DMS153 treated with DMSO at 0.1 percent for 48 hours (cell line): ENCODE measurements around the gene CHRNB1.
A peak's percentile ranks its signal among the peaks of the same experiment; 100 is the strongest.
"Not testable (repeated sequence)": the region's sequence is repeated elsewhere in the genome, so short reads cannot be mapped to it uniquely, and the experiment has no call there.

ENCODE experiments used
- DNase-seq: peaks from one replicate; lab custom pipeline; 2025; ENCODE audit not compliant: unreplicated experiment; lab: John Stamatoyannopoulos, UW

Gene CHRNB1

DNA sequence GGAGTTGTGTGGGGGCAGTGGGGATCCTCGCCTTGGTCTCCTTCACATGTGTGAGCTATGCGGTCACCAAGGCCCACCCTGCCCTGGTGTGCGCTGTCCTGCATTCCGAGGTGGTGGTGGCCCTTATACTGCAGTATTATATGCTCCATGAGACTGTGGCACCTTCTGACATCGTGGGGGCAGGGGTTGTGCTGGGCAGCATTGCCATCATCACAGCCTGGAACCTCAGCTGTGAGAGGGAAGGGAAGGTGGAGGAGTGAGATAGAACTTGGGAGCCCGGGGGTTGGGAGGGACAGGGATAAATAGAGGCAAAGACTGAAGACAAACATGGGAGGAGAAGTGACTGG, 37.9 kb downstream of the CHRNB1 start:
- DNase-seq = not testable (repeated sequence)

DNA sequence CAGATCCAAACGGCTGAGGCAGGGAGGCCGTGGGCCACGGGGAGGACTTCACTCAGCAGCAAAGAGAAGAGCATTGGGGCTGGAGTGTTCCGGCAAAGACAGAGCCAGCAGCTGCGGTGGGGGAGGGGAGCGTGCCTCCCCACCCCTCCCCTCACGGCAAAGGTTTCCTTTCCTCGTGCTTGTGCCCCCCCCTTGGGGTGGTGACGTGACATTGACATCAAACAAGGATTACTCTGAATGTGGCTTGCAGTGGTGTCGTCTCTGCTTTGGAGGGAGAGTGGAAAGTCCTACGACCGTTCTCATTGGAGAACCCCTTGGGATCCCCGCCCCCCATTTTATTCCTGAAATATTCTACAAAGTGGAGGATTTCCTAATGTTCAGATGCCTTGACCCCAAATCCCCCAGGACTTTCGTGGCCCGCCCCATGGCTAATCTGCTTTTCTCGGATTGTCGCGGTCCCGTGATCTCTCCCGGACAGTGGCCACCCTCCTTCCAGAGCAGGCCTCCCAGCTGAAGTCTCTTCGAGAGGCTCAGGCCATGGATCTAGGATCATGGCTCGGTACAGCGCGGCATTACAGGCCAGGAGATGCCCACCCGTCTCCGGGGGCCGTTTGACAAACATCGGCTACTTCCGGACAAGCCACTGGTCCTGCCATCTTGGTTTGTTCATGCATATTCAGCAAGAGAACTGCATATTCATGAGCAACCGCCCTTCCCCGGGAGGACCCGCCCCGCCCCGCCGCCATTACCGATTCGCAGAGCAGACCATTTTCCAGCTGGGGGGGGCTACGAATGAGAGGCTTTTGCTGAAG, 38.6 kb downstream of the CHRNB1 start:
- peak; percentile 45 for DNase-seq

DNA sequence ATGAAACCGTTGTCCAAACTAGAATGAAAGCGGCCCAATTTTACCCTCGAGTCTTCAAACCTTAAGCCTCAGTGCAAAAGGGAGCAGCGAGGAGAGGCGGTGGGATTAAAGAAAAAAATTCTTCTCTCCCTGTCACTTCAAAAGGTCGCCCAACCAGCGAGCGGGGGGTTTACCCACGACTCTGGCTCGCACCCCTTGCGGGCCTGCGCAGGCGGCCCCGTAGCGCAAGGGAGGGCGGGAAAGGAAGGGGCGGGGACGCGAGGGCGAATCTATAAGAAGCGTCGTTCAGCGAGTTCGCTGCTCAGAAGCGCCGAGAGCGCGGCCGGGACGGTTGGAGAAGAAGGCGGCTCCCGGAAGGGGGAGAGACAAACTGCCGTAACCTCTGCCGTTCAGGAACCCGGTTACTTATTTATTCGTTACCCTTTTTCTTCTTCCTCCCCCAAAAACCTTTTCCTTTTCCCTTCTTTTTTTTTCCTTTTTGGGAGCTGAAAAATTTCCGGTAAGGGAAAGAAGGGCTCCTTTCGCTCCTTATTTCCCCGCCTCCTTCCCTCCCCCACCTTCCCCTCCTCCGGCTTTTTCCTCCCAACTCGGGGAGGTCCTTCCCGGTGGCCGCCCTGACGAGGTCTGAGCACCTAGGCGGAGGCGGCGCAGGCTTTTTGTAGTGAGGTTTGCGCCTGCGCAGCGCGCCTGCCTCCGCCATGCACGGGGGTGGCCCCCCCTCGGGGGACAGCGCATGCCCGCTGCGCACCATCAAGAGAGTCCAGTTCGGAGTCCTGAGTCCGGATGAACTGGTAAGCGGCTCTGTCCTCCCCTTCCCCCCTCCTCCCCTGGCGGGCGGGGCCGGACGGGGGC, 39.4 kb downstream of the CHRNB1 start, which contains the start of gene POLR2A:
POLR2A (plus strand) TSS at position 300 of the 852 bp plus-strand sequence.
- DNase-seq = peak; percentile 48

DNA sequence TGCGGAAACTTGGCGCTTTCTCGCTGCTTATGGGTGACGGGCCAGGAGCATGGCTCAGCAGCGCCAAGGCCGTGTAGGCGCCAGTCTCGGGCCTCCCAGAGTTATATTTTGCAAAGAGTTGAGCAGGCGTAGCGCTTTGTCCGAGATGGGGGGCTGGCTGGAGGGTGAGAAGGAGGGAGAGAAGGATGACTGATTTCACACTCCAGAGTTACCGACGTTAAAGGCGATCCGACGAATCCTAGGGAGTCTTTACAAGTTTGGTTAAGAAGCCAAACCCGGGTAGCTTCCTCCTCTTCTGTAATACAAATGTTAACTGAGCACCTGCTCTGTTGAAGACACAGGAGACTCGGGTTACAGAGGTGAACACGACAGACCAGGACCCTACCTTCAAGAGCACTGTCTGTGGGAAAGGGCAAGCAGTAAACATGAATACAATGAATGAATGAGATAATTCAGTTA, 40.1 kb downstream of the CHRNB1 start:
- no peak for DNase-seq

DNA sequence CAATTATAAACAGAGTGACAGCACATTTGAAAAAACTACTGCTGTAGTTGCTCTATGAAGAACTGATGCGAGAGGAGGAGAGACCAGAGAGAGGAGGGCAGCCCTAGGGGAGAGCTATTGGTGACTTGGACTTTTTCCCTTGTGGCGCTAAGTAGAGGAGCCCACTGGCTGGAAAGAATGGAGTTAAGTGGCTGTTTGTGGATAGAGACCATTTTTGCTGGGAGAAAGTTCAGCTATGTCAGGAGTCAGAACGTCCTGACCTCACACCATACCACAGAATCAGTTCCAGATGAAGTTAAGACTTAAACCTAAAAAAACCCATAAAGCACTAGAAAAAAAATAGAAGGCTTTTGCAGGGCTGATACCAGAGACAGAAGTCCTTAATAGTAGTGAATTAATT, 41.3 kb downstream of the CHRNB1 start:
- DNase-seq = no peak

DNA sequence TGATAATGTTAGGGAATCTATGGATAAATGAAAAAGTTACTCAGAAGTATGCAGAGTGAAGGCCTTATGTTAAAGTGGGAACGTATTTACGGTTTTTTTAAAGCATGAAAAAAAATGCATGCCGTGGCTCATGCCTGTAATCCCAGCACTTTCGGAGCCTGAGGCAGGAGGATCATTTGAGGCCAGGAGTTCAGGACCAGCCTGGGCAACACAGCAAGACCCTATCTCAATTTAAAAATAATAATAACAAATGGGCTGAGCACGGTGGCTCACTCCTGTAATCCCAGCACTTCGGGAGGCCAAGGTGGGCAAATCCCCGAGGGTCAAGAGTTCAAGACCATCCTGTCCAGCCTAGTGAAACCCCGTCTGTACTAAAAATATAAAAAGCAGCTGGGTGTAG, 45.3 kb downstream of the CHRNB1 start:
- no peak for DNase-seq

DNA sequence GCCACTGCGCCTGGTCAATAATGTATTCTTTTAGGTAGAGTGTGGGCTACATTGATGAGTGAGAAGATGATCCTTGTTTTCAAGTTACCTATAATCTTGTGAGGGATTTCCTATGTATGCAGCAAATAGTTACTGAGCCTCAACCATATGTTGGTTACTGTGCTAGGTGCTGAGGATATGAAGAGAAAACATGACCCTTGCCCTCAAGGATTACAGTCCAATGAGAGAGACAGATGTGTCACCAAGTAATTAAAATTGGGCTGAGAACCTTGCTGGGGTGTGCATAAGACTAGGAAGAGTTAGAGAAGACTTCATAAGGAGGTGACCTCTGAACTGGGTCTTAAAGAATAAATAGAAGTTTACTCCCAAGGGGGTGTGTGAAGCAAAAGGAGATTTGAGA, 46.7 kb downstream of the CHRNB1 start:
- DNase-seq = no peak

DNA sequence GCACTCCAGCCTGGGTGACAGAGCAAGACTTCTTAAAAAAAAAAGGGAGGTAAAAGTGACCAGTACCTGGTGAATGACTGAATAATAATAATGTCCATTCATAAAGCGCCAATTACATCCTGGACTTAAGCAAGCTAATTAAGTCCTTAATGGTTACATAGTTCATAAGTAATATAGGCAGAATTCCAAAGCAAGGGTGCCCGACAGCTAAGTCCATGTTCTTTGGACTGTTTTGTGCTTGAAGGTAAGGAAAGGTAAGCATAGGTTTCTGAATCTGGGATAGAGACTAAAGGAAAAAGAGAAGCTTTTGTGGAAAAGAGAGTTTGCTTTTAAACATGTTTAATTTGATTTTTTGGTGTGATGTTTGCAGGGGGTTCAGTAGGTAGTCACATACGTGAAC, 49.1 kb downstream of the CHRNB1 start:
- DNase-seq = no peak

DNA sequence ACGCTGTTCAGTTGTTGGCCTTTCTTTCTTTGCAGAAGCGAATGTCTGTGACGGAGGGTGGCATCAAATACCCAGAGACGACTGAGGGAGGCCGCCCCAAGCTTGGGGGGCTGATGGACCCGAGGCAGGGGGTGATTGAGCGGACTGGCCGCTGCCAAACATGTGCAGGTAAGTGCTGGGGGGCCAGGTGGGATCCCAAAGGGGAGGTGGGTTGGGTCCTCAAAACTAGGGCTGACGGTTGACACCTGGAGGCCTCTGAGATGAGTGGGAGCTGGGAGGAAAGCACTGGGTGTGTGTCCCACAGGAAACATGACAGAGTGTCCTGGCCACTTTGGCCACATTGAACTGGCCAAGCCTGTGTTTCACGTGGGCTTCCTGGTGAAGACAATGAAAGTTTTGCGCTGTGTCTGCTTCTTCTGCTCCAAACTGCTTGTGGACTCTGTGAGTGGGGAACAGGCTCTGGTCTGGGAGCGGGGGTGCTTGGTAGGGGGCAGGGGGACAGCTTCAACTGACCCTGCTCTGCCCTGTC, 51.1 kb downstream of the CHRNB1 start:
- no peak for DNase-seq

DNA sequence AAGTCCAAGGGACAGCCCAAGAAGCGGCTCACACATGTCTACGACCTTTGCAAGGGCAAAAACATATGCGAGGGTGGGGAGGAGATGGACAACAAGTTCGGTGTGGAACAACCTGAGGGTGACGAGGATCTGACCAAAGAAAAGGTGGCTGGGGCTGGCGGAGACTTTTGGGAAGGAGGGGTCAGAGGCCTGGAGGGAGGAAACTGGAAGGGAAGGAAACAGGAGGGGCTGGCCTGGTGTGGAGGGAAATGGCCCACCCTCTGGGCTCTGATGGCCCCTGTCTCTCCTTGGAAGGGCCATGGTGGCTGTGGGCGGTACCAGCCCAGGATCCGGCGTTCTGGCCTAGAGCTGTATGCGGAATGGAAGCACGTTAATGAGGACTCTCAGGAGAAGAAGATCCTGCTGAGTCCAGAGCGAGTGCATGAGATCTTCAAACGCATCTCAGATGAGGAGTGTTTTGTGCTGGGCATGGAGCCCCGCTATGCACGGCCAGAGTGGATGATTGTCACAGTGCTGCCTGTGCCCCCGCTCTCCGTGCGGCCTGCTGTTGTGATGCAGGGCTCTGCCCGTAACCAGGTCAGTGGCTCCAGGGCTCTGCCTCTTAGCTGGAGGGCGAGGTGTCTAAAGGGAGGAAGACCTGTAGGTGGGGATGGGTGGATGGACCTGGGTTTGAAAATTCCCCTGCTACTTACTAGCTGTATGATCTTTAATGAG, 51.8 kb downstream of the CHRNB1 start:
- no peak for DNase-seq

DNA sequence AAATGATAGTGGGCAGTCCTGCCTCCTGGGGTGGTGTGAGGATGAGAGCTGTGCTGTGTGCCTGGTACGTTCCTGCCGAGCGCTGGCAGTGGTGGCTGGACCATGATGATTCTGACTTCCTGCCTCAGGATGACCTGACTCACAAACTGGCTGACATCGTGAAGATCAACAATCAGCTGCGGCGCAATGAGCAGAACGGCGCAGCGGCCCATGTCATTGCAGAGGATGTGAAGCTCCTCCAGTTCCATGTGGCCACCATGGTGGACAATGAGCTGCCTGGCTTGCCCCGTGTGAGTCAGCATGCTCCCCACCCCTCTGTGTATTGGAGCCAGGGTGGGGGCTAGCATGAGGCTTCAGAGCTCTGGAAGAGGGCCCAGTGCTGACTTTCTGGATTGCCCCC, 52.4 kb downstream of the CHRNB1 start:
- DNase-seq = no peak

DNA sequence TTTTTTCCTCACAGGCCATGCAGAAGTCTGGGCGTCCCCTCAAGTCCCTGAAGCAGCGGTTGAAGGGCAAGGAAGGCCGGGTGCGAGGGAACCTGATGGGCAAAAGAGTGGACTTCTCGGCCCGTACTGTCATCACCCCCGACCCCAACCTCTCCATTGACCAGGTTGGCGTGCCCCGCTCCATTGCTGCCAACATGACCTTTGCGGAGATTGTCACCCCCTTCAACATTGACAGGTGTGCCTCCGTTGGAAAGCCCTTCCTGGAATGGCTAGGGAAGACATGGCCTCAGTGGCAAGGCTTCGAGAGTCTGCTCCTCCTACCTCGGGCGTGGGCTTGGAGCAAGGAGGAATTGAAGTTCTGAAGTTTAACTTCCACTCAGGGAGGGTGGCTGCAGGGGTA, 52.8 kb downstream of the CHRNB1 start:
- DNase-seq = no peak

DNA sequence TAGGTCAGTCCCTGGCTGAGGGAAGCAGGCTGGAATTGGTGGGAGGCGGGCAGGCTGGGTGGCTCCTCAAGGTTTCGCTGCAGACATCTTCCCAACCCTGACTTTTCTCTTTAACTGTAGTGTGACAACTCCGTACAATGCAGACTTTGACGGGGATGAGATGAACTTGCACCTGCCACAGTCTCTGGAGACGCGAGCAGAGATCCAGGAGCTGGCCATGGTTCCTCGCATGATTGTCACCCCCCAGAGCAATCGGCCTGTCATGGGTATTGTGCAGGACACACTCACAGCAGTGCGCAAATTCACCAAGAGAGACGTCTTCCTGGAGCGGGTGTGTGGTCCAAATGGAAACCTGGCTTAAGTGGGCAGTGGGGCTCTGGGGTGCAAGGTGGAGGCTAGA, 54.3 kb downstream of the CHRNB1 start:
- no peak for DNase-seq

DNA sequence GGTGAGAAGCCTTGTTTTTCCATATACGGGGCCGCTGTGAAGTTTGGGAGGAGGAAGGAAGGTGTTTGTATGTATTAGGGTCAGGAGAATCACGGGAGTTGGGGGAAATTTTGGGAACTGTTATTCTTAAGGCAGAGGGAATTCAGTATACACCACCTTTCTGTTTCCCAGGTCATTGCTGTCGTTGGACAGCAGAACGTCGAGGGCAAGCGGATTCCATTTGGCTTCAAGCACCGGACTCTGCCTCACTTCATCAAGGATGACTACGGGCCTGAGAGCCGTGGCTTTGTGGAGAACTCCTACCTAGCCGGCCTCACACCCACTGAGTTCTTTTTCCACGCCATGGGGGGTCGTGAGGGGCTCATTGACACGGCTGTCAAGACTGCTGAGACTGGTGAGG, 56.9 kb downstream of the CHRNB1 start:
- no peak for DNase-seq

DNA sequence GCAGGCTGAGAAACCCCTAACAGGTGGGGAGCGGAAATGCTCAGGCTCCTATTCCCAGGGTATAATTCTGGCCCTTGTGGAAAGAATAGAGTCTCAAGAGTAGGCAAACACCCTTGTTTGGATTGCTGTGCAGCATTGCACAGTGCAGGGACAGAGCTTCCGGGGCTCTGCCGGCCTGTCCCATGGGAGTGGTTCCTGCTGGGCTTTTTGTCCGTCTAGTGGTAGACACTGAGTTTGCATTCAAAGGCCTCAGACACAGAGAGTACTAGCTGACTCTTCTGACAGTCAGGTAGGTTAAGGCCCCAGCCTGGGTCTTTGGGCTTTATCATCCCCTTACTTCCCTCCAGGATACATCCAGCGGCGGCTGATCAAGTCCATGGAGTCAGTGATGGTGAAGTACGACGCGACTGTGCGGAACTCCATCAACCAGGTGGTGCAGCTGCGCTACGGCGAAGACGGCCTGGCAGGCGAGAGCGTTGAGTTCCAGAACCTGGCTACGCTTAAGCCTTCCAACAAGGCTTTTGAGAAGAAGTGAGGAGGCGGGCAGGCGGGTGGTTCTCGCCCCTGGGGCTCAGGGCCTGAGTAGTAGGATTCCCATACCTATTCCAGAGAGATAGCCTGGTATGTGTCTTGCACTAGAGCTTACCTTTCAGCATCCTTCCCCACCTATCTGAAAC, 57.4 kb downstream of the CHRNB1 start:
- no peak for DNase-seq

DNA sequence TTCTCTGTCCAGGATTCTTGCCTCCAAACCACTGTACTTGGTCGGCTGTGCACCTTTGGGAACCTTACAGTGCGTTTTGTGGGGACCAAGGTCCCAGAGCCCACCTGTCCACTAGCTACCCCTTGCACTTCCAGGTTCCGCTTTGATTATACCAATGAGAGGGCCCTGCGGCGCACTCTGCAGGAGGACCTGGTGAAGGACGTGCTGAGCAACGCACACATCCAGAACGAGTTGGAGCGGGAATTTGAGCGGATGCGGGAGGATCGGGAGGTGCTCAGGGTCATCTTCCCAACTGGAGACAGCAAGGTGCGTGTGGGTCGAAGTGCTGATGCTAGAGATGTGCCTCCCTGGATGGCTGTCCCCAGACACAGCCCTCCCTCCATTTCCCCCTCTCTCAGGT, 58.1 kb downstream of the CHRNB1 start:
- DNase-seq = no peak

DNA sequence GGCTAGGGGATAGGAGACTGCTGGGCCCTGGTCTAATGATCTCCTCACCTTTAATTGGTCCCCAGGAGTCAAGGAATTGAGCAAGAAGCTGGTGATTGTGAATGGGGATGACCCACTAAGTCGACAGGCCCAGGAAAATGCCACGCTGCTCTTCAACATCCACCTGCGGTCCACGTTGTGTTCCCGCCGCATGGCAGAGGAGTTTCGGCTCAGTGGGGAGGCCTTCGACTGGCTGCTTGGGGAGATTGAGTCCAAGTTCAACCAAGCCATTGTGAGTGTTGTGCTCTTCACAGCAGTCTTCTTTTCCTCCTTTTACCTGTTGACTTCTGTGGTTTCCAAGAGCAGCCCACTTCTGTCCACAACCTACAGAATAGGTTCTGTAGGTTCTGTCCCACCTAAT, 58.7 kb downstream of the CHRNB1 start:
- DNase-seq = no peak
